Astrocyte (in vitro differentiated cells and primary cell): ENCODE measurements around the gene LBP. TPM values are rescaled to one million over a fixed set of nuclear protein-coding genes. Genes with fewer than 3 reads are reported as not detected.

Source experiments
- DNase-seq: peaks from one replicate; pipeline ENCODE4 v3.0.0-alpha.2; 2010; ENCODE audit warnings: low read depth
- FAIRE-seq: peaks from 2 replicates; lab custom pipeline; 2011; peaks lifted over from hg19 to GRCh38; lab: Jason Lieb, UNC
- H2AFZ ChIP-seq: 2 replicates; pipeline ENCODE4 v1.6.0; 2012; ENCODE audit warnings: low read depth, low read length, inconsistent platforms
- H3K27ac ChIP-seq: 2 replicates; pipeline ENCODE4 v1.5.1; 2011; ENCODE audit warnings: low read depth, low read length, inconsistent platforms
- H3K27me3 ChIP-seq: 2 replicates; pipeline ENCODE4 v1.6.0; 2011; ENCODE audit warnings: low read length, inconsistent platforms; ENCODE audit not compliant: insufficient read depth
- H3K36me3 ChIP-seq: 2 replicates; pipeline ENCODE4 v1.5.1; 2011; ENCODE audit warnings: low read length, inconsistent platforms; ENCODE audit not compliant: insufficient read depth
- H3K4me1 ChIP-seq: 2 replicates; pipeline ENCODE4 v1.5.1; 2011; ENCODE audit warnings: low read length, inconsistent platforms; ENCODE audit not compliant: insufficient read depth
- H3K4me2 ChIP-seq: 2 replicates; pipeline ENCODE4 v1.6.0; 2012; ENCODE audit warnings: low read length, inconsistent platforms
- H3K4me3 ChIP-seq: 2 replicates; pipeline ENCODE4 v1.5.1; 2011; ENCODE audit warnings: low read depth, mild to moderate bottlenecking, low read length, inconsistent platforms; ENCODE audit not compliant: insufficient read depth
- H3K79me2 ChIP-seq: 2 replicates; pipeline ENCODE4 v1.6.0; 2012; ENCODE audit warnings: mild to moderate bottlenecking, low read length, inconsistent platforms; ENCODE audit not compliant: insufficient read depth
- H3K9ac ChIP-seq: 2 replicates; pipeline ENCODE4 v1.6.0; 2012; ENCODE audit warnings: mild to moderate bottlenecking, low read length, inconsistent platforms
- H3K9me3 ChIP-seq: 2 replicates; pipeline ENCODE4 v1.5.1; 2012; ENCODE audit warnings: low read depth, mild to moderate bottlenecking, low read length, inconsistent platforms; ENCODE audit not compliant: insufficient read depth
- H4K20me1 ChIP-seq: 2 replicates; pipeline ENCODE4 v1.6.0; 2012; ENCODE audit warnings: low read length, inconsistent platforms; ENCODE audit not compliant: insufficient read depth
- H3K27ac Mint-ChIP-seq: one replicate; pipeline ENCODE4 v1.8.0; 2021; ENCODE audit warnings: mild to moderate bottlenecking, mixed read lengths; ENCODE audit not compliant: unreplicated experiment
- H3K27me3 Mint-ChIP-seq: one replicate; pipeline ENCODE4 v1.8.0; 2021; ENCODE audit warnings: low read depth, mixed read lengths; ENCODE audit not compliant: unreplicated experiment
- H3K36me3 Mint-ChIP-seq: one replicate; pipeline ENCODE4 v1.8.0; 2021; ENCODE audit warnings: low read depth, mixed read lengths; ENCODE audit not compliant: unreplicated experiment
- H3K4me1 Mint-ChIP-seq: one replicate; pipeline ENCODE4 v1.8.0; 2021; ENCODE audit warnings: low read depth, mixed read lengths; ENCODE audit not compliant: unreplicated experiment
- H3K4me3 Mint-ChIP-seq: one replicate; pipeline ENCODE4 v1.8.0; 2021; ENCODE audit warnings: mild to moderate bottlenecking, moderate library complexity, mixed read lengths; ENCODE audit not compliant: unreplicated experiment
- H3K9me3 Mint-ChIP-seq: one replicate; pipeline ENCODE4 v1.8.0; 2021; ENCODE audit warnings: mild to moderate bottlenecking, mixed read lengths; ENCODE audit not compliant: unreplicated experiment
- EZH2 ChIP-seq: IDR thresholded peaks from 2 replicates; pipeline ENCODE4 v1.6.1; 2012; ENCODE audit warnings: mild to moderate bottlenecking, low read length, inconsistent platforms; ENCODE audit not compliant: insufficient read depth
- total RNA-seq: library from RNA; stranded (reverse); gene quantifications from 2 replicates; pipeline ENCODE4 v1.2.1, GENCODE V29; 2021
- TF ChIP-seq, protein P1 (sequence below): IDR thresholded peaks from 2 replicates; pipeline ENCODE4 v1.5.1; 2011; ENCODE audit warnings: low read depth, mild to moderate bottlenecking, inconsistent platforms, low read length, moderate library complexity; ENCODE audit not compliant: insufficient read depth

Gene LBP
- total RNA-seq, 1 donor from 2014 or later: not detected

DNA sequence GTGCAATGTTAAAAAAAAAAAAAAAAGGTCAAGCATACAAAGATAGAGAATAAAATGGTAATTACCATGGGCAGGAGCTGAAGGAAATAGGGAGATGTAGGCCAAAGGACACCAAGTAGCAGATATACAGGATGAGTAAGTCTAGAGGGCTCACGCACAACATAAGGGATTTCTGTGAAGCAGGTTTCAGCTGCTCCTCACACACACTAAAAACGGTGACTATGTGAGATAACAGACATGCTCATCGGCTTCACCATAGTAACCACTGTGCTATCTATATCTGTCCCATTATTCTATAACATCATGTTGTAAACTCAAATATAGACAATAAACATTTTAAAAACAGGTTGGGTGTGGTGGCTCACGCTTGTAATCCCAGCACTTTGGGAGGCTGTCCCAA is 77.3 kb downstream of the LBP start:
- Histone ChIP-seq H3K4me1 (peaks cover 23% of the 10 kb centered on the region), H3K4me2 (no peak overlapping the region), H3K79me2 (peaks cover 66% of the 10 kb centered on the region), H3K9me3 (no peaks in the 10 kb centered on the region), H3K27me3 (no peaks in the 10 kb centered on the region), H4K20me1 (peaks cover 99% of the 10 kb centered on the region), H2AFZ (no peak overlapping the region), H3K9ac (no peak overlapping the region), H3K4me3 (no peak overlapping the region), H3K27ac (no peak overlapping the region), H3K36me3 (peaks cover 79% of the 10 kb centered on the region)
- Mint-ChIP-seq H3K4me3 (no peak overlapping the region), H3K27me3 (no peaks in the 10 kb centered on the region), H3K4me1 (peaks cover 24% of the 10 kb centered on the region), H3K36me3 (peaks cover 52% of the 10 kb centered on the region), H3K27ac (no peak overlapping the region), H3K9me3 (no peaks in the 10 kb centered on the region)
- FAIRE-seq (no peak), DNase-seq (no peak)
- no peak for TF ChIP-seq EZH2
- TF ChIP-seq, protein P1, sequence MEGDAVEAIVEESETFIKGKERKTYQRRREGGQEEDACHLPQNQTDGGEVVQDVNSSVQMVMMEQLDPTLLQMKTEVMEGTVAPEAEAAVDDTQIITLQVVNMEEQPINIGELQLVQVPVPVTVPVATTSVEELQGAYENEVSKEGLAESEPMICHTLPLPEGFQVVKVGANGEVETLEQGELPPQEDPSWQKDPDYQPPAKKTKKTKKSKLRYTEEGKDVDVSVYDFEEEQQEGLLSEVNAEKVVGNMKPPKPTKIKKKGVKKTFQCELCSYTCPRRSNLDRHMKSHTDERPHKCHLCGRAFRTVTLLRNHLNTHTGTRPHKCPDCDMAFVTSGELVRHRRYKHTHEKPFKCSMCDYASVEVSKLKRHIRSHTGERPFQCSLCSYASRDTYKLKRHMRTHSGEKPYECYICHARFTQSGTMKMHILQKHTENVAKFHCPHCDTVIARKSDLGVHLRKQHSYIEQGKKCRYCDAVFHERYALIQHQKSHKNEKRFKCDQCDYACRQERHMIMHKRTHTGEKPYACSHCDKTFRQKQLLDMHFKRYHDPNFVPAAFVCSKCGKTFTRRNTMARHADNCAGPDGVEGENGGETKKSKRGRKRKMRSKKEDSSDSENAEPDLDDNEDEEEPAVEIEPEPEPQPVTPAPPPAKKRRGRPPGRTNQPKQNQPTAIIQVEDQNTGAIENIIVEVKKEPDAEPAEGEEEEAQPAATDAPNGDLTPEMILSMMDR: no peak

DNA sequence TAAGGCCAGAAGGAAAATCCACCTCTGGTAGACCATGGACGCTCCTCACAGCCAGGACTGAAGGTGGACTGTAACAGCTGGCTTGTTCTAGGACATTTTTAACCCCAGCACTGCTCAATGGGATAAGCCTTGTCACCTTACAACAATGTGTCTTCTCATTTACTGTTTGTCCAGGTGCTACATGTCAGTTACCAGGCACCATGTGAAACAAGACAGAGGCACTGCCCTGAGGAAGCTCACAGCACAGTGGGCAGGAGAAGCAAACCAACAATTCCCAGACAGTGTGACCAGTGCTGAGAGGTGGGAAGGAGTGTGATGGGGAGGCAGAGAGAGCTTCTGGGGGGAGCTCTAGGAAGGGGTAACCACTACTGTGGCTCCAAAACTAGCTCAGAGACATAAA is 78.1 kb downstream of the LBP start:
- Histone ChIP-seq H4K20me1 (peaks cover 99% of the 10 kb centered on the region), H3K9ac (no peak overlapping the region), H3K9me3 (no peaks in the 10 kb centered on the region), H3K27me3 (no peaks in the 10 kb centered on the region), H3K36me3 (peaks cover 80% of the 10 kb centered on the region), H3K27ac (no peak overlapping the region), H3K79me2 (peaks cover 74% of the 10 kb centered on the region), H3K4me2 (no peak overlapping the region), H3K4me3 (no peak overlapping the region), H3K4me1 (peaks cover 23% of the 10 kb centered on the region), H2AFZ (no peak overlapping the region)
- FAIRE-seq: no peak
- Mint-ChIP-seq H3K27me3 (no peaks in the 10 kb centered on the region), H3K27ac (peak overlapping the region; percentile 72), H3K4me1 (peaks cover 21% of the 10 kb centered on the region), H3K36me3 (peaks cover 54% of the 10 kb centered on the region), H3K9me3 (no peaks in the 10 kb centered on the region), H3K4me3 (no peak overlapping the region)
- no peak for DNase-seq
- no peak for TF ChIP-seq EZH2
- TF ChIP-seq, protein P1: no peak

DNA sequence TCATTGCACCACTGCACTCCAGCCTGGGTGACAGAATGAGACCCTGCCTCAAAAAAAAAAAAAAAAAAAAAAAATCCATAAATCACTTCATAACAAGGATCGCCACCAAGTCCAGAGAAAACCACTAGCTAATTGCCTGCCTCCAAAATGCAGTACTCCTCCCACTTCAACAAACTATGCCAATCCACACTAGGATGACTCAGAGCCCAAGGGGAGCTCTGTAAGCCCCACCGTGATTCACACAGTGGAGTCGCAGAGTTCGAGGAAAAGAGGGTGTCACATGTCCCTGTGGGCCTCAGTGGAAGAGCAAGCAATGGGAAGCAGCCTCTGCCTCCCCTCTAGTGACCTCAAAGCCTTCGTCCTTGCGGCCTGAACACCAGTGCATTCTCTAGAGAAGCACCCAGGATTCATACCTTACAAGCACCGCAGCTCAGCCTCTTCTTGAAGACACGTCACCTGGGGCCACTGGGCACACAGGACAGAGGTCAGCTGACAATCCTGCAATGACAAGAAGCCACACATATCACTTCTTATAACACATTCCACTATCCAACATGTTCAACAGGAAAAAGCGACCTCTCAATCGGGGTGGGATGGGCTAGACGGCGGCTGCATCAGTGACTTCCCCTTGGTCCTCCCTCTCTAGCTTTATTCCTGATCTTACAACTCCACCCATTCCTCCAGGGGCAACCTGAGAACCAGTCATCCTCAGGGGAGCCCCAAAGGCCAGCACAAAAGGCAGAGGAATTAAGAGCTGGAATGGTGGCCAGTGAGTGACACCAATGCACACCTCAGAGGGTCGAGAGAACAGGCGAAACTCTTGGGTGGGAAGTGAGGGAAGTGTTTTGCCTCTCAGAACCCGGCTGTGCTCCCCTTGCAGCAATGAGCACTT is 80.0 kb downstream of the LBP start:
- Histone ChIP-seq H3K27me3 (no peaks in the 10 kb centered on the region), H3K9ac (peak overlapping the region; percentile 4), H3K79me2 (peaks cover 88% of the 10 kb centered on the region), H3K4me3 (no peak overlapping the region), H3K4me1 (peaks cover 28% of the 10 kb centered on the region), H3K27ac (peak overlapping the region; percentile 32), H4K20me1 (peaks cover 94% of the 10 kb centered on the region), H3K36me3 (peaks cover 66% of the 10 kb centered on the region), H3K4me2 (peak overlapping the region; percentile 49), H3K9me3 (no peaks in the 10 kb centered on the region), H2AFZ (no peak overlapping the region)
- Mint-ChIP-seq H3K4me1 (peaks cover 25% of the 10 kb centered on the region), H3K4me3 (peak overlapping the region; percentile 74), H3K9me3 (no peaks in the 10 kb centered on the region), H3K27me3 (no peaks in the 10 kb centered on the region), H3K36me3 (peaks cover 49% of the 10 kb centered on the region), H3K27ac (peak overlapping the region; percentile 69)
- peak; percentile 68 for FAIRE-seq
- DNase-seq: peak; percentile 91
- TF ChIP-seq, protein P1: no peak
- no peak for TF ChIP-seq EZH2
